Endothelial cell (in vitro differentiated cells): ENCODE data around the gene CSRP3. TPM values are rescaled to one million over a fixed set of nuclear protein-coding genes. Genes with fewer than 3 reads are reported as not detected.

Experiments used
- DNase-seq: peaks from one replicate; pipeline ENCODE4 v3.0.0; 2021; ENCODE audit warnings: low spot score
- H3K27ac Mint-ChIP-seq: one replicate; pipeline ENCODE4 v1.8.0; 2021; ENCODE audit warnings: mixed read lengths, inconsistent platforms; ENCODE audit not compliant: unreplicated experiment
- H3K27me3 Mint-ChIP-seq: one replicate; pipeline ENCODE4 v1.8.0; 2021; ENCODE audit warnings: mild to moderate bottlenecking, moderate library complexity, mixed read lengths, inconsistent platforms; ENCODE audit not compliant: unreplicated experiment
- H3K36me3 Mint-ChIP-seq: one replicate; pipeline ENCODE4 v1.8.0; 2021; ENCODE audit warnings: mild to moderate bottlenecking, low read depth, mixed read lengths, inconsistent platforms; ENCODE audit not compliant: unreplicated experiment
- H3K4me1 Mint-ChIP-seq: one replicate; pipeline ENCODE4 v1.8.0; 2021; ENCODE audit warnings: mild to moderate bottlenecking, mixed read lengths, inconsistent platforms; ENCODE audit not compliant: unreplicated experiment
- H3K4me3 Mint-ChIP-seq: one replicate; pipeline ENCODE4 v1.8.0; 2021; ENCODE audit warnings: mild to moderate bottlenecking, mixed read lengths, inconsistent platforms; ENCODE audit not compliant: unreplicated experiment
- H3K9me3 Mint-ChIP-seq: one replicate; pipeline ENCODE4 v1.8.0; 2021; ENCODE audit warnings: mixed read lengths, inconsistent platforms; ENCODE audit not compliant: unreplicated experiment
- CTCF ChIP-seq: fragments of 200-600 bp; sonication (generic); IDR thresholded peaks from one replicate; pipeline ENCODE4 v1.5.0; 2021; ENCODE audit warnings: antibody characterized with exemption; ENCODE audit not compliant: unreplicated experiment
- total RNA-seq: library from RNA; stranded (reverse); fragmentation: NEBNext Ultra II Directional; extraction: Animal tissue kit (Norgen Biotek cat#: 25700); gene quantifications from one replicate; pipeline ENCODE4 v1.2.1, GENCODE V29; 2021; ENCODE audit not compliant: unreplicated experiment

The CSRP3 gene
- total RNA-seq, 1 donor from 2014 or later, result not detected

GRCh38 chr11:19226378-19227195 lies 24.8 kb upstream of the CSRP3 start:
- DNase-seq, result no peak
- Mint-ChIP-seq H3K27ac (no peak overlapping the region), H3K9me3 (no peaks in the 10 kb centered on the region), H3K4me1 (peaks cover under 1% of the 10 kb centered on the region), H3K27me3 (peaks cover 2% of the 10 kb centered on the region), H3K36me3 (peaks cover 4% of the 10 kb centered on the region), H3K4me3 (no peak overlapping the region)
- TF ChIP-seq CTCF, result no peak

DNA sequence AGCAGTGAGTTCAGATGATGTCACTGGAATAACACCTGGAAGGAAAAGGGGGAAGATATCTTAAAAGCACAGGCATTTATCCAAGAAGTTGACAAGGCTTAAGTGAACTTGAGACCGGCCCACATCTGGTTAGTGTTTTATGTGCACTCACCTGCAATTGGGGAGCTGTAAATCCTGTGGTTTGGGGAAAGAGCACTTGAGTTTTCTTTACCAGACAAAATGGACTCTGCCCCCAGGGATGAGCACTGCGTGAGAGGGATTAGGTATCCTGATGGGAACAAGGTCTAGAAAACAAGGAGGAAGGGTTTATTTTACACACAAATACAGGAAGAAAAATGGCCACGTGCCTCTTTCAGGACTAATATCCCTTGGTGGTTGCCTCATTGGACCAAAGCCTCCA lies 23.8 kb upstream of the CSRP3 start:
- Mint-ChIP-seq H3K4me3 (no peak overlapping the region), H3K4me1 (peaks cover 6% of the 10 kb centered on the region), H3K9me3 (no peaks in the 10 kb centered on the region), H3K27me3 (peaks cover 2% of the 10 kb centered on the region), H3K27ac (no peak overlapping the region), H3K36me3 (peaks cover 4% of the 10 kb centered on the region)
- TF ChIP-seq CTCF, result no peak
- DNase-seq, result no peak

DNA sequence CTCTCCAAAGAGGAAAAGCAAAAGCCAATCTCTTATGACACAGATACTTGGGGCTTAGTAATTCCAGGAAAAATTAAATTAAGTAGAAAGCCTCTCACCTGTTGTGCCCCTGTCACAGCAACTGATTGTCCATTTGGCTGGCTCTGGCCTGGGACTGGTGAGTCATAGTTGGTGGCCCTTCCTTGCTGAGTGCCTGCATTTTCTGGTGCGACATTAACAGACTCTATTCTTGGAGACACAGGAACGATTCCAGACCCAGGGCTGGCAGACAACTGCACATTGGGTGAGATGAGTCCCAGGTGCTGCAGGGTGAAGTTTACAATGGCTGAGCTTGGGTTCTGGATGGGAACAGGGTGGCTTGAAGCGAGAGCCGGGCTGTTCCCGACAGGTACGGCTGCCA lies 23.3 kb upstream of the CSRP3 start:
- Mint-ChIP-seq H3K27ac (no peak overlapping the region), H3K4me1 (peaks cover 6% of the 10 kb centered on the region), H3K36me3 (peaks cover 4% of the 10 kb centered on the region), H3K9me3 (no peaks in the 10 kb centered on the region), H3K27me3 (peaks cover 2% of the 10 kb centered on the region), H3K4me3 (no peak overlapping the region)
- no peak for DNase-seq
- TF ChIP-seq CTCF, result no peak

GRCh38 chr11:19220903-19221724 lies 19.3 kb upstream of the CSRP3 start:
- Mint-ChIP-seq H3K36me3 (peaks cover 4% of the 10 kb centered on the region), H3K27ac (no peak overlapping the region), H3K27me3 (peaks cover 6% of the 10 kb centered on the region), H3K9me3 (no peaks in the 10 kb centered on the region), H3K4me3 (no peak overlapping the region), H3K4me1 (peaks cover 6% of the 10 kb centered on the region)
- no peak for TF ChIP-seq CTCF
- no peak for DNase-seq
